Epithelial cell of proximal tubule (primary cell): Measurements from ENCODE around the gene C5orf47. TPM values are rescaled to one million over a fixed set of nuclear protein-coding genes. Genes with fewer than 3 reads are reported as not detected.

ENCODE experiments used
- DNase-seq: peaks from one replicate; pipeline ENCODE4 v3.0.0-alpha.2; 2011; ENCODE audit warnings: low read depth
- H3K4me3 ChIP-seq: 2 replicates; pipeline ENCODE4 v1.5.1; 2011; ENCODE audit warnings: low read depth, mild to moderate bottlenecking, low read length
- CTCF ChIP-seq: conservative IDR thresholded peaks from 2 replicates; pipeline ENCODE4 v1.5.1; 2012; ENCODE audit warnings: low read depth, mild to moderate bottlenecking, low read length
- total RNA-seq: library from RNA; depleted of rRNA; stranded (reverse); fragments of >200 nt; gene quantifications from 2 replicates; pipeline ENCODE4 v1.2.3, GENCODE V29; 2015

Gene C5orf47
- total RNA-seq, 1 donor from 2014 or later: not detected

GRCh38 chr5:173946323-173946722 is 42.6 kb upstream of the C5orf47 start:
- TF ChIP-seq CTCF: no peak
- no peak overlapping the region for H3K4me3 ChIP-seq
- DNase-seq: no peak

- DNase-seq: no peak
- no peak for TF ChIP-seq CTCF
- H3K4me3 ChIP-seq: no peak overlapping the region
Observed at GRCh38 chr5:173950829-173951228, 38.1 kb upstream of the C5orf47 start.

GRCh38 chr5:173953528-173954090 is 35.4 kb upstream of the C5orf47 start:
- no peak for TF ChIP-seq CTCF
- DNase-seq: no peak

GRCh38 chr5:173954671-173955521 is 34.1 kb upstream of the C5orf47 start:
- peak; percentile 84 for DNase-seq
- no peak for TF ChIP-seq CTCF
- peak overlapping the region; percentile 12 for H3K4me3 ChIP-seq

More at GRCh38 chr5:173953528-173954090, 35.4 kb upstream of the C5orf47 start:
- no peak overlapping the region for H3K4me3 ChIP-seq

GRCh38 chr5:173960986-173961385 is 28.0 kb upstream of the C5orf47 start:
- no peak for TF ChIP-seq CTCF
- no peak for DNase-seq
- no peak overlapping the region for H3K4me3 ChIP-seq

- DNase-seq: no peak
- H3K4me3 ChIP-seq: no peak overlapping the region
- no peak for TF ChIP-seq CTCF
Observed at GRCh38 chr5:173961418-173961817, 27.6 kb upstream of the C5orf47 start.
